NCI-H1048 (cell line): ENCODE data around the gene ANKRD55.
"Not testable (repeated sequence)": the region's sequence is repeated elsewhere in the genome, so short reads cannot be mapped to it uniquely, and the experiment has no call there.

Experiments
- DNase-seq: peaks from one replicate; lab custom pipeline; 2025; lab: John Stamatoyannopoulos, UW

The ANKRD55 gene

GRCh38 chr5:56102207-56102606 lies 130.9 kb downstream of the ANKRD55 start:
- DNase-seq, result not testable (repeated sequence)

- no peak for DNase-seq
Measured at GRCh38 chr5:56101180-56101579, 131.9 kb downstream of the ANKRD55 start.

GRCh38 chr5:56100439-56101176 lies 132.5 kb downstream of the ANKRD55 start:
- DNase-seq, result no peak

GRCh38 chr5:56099346-56099745 lies 133.8 kb downstream of the ANKRD55 start:
- no peak for DNase-seq

- DNase-seq, result no peak
Measured at GRCh38 chr5:56097055-56097454, 136.1 kb downstream of the ANKRD55 start.

- DNase-seq, result no peak
Measured at GRCh38 chr5:56095579-56096102, 137.5 kb downstream of the ANKRD55 start.

GRCh38 chr5:56094579-56095361 lies 138.4 kb downstream of the ANKRD55 start:
- no peak for DNase-seq

GRCh38 chr5:56093970-56094369 lies 139.2 kb downstream of the ANKRD55 start:
- no peak for DNase-seq

GRCh38 chr5:56092115-56092514 lies 141.0 kb downstream of the ANKRD55 start:
- no peak for DNase-seq

- no peak for DNase-seq
Measured at GRCh38 chr5:56091664-56092063, 141.5 kb downstream of the ANKRD55 start.

GRCh38 chr5:56090793-56091460 lies 142.2 kb downstream of the ANKRD55 start:
- DNase-seq, result no peak

- no peak for DNase-seq
Measured at GRCh38 chr5:56088967-56089829, 143.9 kb downstream of the ANKRD55 start.

- no peak for DNase-seq
Measured at GRCh38 chr5:56088431-56088949, 144.6 kb downstream of the ANKRD55 start.

GRCh38 chr5:56085193-56085592 lies 147.9 kb downstream of the ANKRD55 start:
- DNase-seq, result no peak

- DNase-seq, result no peak
Measured at GRCh38 chr5:56083286-56083854, 149.8 kb downstream of the ANKRD55 start.

- DNase-seq, result not testable (repeated sequence)
Measured at GRCh38 chr5:56081053-56081642, 152.0 kb downstream of the ANKRD55 start.

GRCh38 chr5:56080375-56081052 lies 152.6 kb downstream of the ANKRD55 start:
- DNase-seq, result no peak

GRCh38 chr5:56079157-56079500 lies 154.0 kb downstream of the ANKRD55 start:
- DNase-seq, result not testable (repeated sequence)

GRCh38 chr5:56078278-56079156 lies 154.6 kb downstream of the ANKRD55 start:
- DNase-seq, result no peak
